Breast epithelium (tissue), 3 donors: Measurements from ENCODE around the gene PARD3B.

Experiments used
- POLR2A ChIP-seq: fragments of 450-650 bp; IDR thresholded peaks from one replicate; pipeline ENCODE4 v1.6.1; 2016; ENCODE audit warnings: antibody characterized with exemption, mild to moderate bottlenecking, moderate library complexity
- TF ChIP-seq, protein P1 (sequence below), 3 donors: fragments of 450-650 bp; IDR thresholded peaks; one replicate each; pipeline ENCODE4 v1.5.1; 2016 to 2017; ENCODE audit warnings: antibody characterized with exemption in 3 of 3, mild to moderate bottlenecking in 3 of 3, moderate library complexity in 3 of 3

DNA sequence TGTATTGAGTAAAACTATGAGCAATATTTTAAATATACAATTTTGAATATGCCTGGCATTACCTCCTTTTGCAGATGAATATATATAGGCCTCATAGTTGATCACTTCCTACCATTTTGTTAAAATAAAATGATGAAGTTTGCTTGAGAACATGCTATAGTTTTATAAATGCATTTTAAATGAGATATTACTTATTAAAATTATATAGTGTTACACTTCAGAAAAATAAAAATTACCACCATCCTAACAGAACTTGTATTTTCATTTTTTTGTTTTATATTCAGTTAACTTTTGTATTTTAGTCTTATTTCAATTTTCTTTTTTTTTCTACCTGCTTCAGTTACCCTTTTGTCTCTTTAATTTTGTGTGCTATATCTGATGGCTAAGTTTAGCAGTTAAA lies 426.9 kb downstream of the PARD3B start:
- no peak for TF ChIP-seq POLR2A
- TF ChIP-seq, protein P1, sequence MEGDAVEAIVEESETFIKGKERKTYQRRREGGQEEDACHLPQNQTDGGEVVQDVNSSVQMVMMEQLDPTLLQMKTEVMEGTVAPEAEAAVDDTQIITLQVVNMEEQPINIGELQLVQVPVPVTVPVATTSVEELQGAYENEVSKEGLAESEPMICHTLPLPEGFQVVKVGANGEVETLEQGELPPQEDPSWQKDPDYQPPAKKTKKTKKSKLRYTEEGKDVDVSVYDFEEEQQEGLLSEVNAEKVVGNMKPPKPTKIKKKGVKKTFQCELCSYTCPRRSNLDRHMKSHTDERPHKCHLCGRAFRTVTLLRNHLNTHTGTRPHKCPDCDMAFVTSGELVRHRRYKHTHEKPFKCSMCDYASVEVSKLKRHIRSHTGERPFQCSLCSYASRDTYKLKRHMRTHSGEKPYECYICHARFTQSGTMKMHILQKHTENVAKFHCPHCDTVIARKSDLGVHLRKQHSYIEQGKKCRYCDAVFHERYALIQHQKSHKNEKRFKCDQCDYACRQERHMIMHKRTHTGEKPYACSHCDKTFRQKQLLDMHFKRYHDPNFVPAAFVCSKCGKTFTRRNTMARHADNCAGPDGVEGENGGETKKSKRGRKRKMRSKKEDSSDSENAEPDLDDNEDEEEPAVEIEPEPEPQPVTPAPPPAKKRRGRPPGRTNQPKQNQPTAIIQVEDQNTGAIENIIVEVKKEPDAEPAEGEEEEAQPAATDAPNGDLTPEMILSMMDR (IDR thresholded peaks at IDR 0.05), result no peak
